Urothelium cell line (cell line): Measurements from ENCODE around the gene SPDYE16.
"Not testable (repeated sequence)": the region's sequence is repeated elsewhere in the genome, so short reads cannot be mapped to it uniquely, and the experiment has no call there.

ENCODE experiments used
- DNase-seq: peaks from one replicate; pipeline ENCODE4 v3.0.0; 2011; ENCODE audit warnings: low spot score, mixed read lengths
- FAIRE-seq: peaks from 2 replicates; lab custom pipeline; 2011; peaks lifted over from hg19 to GRCh38; lab: Jason Lieb, UNC

SPDYE16 gene

DNA sequence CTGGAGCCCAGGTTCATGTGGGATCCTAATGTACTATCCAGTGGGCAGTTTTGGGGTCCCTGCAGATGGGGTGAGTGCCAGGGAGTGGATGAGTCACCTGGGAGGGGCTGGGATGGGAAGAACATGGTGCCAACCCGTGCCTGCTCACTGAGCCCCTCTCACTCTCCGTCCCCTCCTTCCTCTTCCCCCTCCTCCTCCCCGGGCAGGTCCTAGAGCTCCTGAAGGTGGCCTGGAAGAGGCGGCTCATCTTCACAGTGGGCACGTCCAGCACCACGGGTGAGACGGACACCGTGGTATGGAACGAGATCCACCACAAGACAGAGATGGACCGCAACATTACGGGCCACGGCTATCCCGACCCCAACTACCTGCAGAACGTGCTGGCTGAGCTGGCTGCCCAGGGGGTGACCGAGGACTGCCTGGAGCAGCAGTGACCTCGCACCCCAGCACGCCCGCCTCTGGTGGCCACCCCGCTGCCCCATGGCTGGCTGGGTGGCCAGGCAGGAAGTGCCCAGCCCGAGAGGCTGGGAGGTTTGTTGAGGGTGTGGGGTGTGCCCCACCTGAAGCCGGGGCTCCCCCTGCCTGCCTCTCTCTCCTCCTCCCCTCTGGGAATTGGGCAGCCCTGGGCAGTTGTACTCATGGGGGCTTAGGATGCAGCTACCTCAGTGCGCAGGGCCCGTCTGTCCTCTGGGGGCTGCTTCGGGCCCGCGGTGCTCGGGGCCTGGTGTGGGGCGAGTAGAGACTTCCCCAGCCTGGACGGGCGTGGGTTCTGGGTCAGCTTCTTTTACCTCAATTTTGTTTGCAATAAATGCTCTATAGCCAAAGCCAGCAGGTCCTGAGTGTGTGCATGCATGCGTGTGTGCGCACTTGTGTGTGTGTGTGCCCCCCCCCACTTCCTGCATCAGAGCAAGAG, 37.7 kb downstream of the SPDYE16 start:
- DNase-seq (no peak), FAIRE-seq (no peak)

DNA sequence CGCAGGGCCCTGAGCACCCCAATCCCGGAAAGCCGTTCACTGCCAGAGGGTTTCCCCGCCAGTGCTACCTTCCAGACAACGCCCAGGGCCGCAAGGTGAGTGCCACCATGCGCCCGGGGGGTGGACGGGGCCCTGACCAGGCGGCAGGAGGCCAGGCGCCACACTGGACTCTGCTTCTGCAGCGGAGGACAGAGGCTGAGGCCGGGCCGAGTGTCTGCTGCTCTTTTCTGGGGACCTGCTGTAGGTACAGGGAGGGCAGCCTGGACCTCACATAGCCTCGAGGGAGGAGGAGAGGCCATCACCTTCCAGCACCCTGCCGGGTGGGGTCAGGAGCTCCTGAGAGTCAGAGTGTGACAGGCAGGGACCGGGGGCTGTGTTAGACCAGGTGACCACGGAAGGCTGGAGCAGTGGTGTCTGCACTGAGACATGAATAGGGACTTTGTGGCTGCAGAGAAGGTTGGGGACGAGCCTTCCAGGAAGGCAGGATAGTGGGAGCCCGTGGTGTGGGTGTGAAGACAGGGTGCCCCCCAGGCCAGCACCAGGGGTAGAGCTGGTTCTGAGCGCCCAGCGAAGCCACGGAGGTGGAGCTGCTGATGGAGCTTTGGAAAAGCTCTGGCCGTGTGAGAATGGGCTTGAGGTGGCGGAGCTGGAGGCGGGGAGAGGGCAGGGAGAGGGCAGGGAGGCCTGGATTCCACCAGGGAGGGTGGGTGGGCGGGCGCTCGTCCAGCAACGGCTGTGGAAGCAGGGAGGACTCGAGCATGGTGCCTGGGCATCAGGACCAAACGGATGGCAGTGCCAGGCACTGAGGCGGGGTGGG, 38.5 kb downstream of the SPDYE16 start:
- peak; percentile 35 for FAIRE-seq
- not testable (repeated sequence) for DNase-seq

DNA sequence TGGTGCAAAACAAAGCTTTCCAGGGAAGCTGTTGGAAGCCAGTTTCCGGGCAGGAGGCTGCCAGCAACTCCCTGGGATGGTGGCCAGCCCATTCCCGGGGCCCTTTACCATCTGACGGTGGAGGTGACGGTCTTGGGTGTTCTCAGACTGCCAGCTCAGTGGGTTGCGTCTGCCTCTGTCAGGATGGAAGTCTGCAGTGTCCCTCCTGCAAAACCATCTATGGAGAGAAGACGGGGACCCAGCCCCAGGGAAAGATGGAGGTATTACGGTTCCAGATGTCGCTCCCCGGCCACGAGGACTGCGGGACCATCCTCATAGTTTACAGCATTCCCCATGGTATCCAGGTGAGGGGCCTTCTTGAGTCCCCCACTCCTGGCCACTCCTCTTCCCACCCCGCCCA, 39.9 kb downstream of the SPDYE16 start:
- not testable (repeated sequence) for DNase-seq, FAIRE-seq

DNA sequence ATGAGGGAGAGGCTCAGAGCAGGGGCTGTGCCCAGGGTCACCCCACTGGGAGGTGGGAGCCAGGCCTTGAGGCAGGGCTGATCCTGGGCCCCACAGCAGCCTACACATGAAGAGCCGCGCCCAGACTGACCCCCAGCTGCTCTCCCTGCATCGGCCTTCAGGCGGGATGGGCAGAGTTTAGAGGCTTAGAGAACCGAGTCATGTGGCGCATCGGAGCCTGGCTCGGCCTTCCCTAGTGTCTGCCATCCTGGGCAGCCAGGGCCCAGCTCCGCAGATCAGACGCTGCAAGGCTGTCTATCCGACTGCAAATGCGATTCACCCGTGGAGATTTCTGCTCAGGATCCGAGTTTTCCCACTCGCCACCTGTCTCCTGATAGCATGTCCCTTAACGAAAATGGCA, 40.3 kb downstream of the SPDYE16 start:
- not testable (repeated sequence) for DNase-seq, FAIRE-seq

- not testable (repeated sequence) for DNase-seq, FAIRE-seq
Measured at GRCh38 chr7:76502224-76502623, 40.9 kb downstream of the SPDYE16 start.

GRCh38 chr7:76499924-76500241, 43.2 kb downstream of the SPDYE16 start:
- not testable (repeated sequence) for DNase-seq, FAIRE-seq

DNA sequence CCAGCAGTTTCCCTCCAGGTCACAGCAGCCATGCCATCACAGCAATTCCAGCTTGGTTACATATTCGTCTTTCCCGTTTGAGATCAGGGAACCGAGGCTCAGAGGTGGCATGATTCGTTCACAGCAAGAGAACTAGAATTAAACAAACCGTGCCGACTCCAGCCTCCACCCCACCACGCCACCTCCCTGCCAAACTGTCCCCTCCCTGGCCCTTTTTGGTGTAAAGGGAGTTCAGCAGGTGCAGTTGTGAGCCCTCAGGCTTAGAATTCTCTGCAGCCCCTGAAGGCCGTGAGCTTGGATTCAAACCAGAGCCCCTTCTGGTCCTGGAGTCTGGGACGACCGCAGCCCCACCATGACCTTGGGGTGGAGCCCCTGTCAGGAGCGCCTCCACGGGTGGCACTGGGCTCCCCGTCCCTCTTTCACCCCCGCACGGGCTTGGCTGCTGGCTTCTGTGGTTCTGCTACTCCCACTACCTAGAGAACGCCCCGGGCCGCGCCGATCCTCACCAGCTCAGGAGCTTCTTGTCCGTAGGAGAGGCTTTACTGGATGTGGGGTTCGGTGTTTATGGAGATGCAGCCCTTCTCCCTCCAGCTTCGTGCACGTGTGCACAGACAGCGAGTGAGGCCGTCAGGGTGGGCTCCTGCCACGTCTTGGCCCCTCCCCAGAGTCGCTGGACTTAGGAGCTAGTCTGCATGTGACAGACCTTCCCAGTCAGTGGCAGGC, 43.7 kb downstream of the SPDYE16 start:
- not testable (repeated sequence) for FAIRE-seq

GRCh38 chr7:76498583-76499200, 44.4 kb downstream of the SPDYE16 start:
- peak; percentile 93 for FAIRE-seq
- not testable (repeated sequence) for DNase-seq

More for the DNA sequence above, 43.7 kb downstream of the SPDYE16 start:
- not testable (repeated sequence) for DNase-seq

GRCh38 chr7:76497918-76498582, 45.0 kb downstream of the SPDYE16 start:
- not testable (repeated sequence) for FAIRE-seq

GRCh38 chr7:76495717-76496116, 47.4 kb downstream of the SPDYE16 start:
- not testable (repeated sequence) for FAIRE-seq, DNase-seq

More at GRCh38 chr7:76497918-76498582, 45.0 kb downstream of the SPDYE16 start:
- DNase-seq = not testable (repeated sequence)

DNA sequence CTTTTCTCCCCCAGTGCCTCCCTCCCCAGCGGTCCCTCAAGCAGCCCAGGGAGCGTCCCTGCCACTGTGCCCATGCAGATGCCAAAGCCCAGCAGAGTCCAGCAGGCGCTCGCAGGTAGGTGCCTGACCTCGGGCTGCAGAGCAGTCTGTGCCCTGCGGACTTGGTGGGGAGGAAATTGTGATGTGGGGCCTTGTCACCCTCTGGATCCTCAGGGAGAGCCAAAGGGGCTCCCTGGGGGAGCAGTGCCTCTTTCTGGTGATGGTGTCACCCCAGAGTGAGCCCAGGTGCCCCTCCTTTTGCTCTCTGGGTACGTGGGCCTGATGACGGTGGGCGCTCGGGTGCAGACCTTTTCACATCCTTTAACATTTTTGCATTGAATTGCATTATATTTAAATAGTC, 51.0 kb downstream of the SPDYE16 start:
- DNase-seq, FAIRE-seq: not testable (repeated sequence)

DNA sequence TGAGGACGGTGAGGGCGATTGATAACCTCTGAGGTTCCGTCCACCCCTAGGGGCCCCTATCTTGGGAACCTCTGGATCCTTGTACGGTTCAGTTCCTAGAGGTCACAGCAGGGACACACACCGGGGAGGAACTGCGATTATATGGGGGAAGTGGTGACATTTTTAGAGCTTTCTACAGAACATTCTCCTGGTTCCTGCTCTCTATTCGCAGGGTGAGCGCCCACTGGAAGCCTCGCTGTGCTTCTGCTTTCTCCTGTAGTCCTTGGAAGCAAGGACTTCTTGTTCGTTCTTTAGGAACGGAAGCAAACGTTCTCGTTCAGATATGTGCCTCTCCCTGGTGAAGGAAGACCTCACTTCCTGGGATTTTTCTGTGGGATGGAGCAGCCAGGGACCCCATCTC, 55.1 kb downstream of the SPDYE16 start:
- not testable (repeated sequence) for FAIRE-seq, DNase-seq

DNA sequence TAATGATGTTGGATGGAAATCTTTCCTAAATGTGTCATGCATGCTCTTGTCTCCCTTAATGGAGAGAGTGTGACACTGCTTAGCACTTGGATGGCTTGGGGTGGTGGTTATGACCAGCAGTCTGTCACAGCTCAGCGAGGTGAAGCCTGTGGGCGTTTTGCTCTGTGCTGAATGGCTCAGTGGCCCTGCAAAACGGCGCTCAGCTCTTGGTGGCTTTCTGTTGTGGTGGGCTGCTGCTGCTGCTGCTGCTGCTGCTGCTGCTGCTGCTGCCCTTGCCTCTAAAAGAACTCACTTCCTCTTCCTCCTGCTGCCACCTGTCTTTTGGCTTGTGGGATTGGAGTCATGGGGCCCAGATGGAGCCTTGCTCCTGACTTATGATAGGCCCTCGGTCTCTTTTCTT, 56.5 kb downstream of the SPDYE16 start:
- not testable (repeated sequence) for FAIRE-seq, DNase-seq

DNA sequence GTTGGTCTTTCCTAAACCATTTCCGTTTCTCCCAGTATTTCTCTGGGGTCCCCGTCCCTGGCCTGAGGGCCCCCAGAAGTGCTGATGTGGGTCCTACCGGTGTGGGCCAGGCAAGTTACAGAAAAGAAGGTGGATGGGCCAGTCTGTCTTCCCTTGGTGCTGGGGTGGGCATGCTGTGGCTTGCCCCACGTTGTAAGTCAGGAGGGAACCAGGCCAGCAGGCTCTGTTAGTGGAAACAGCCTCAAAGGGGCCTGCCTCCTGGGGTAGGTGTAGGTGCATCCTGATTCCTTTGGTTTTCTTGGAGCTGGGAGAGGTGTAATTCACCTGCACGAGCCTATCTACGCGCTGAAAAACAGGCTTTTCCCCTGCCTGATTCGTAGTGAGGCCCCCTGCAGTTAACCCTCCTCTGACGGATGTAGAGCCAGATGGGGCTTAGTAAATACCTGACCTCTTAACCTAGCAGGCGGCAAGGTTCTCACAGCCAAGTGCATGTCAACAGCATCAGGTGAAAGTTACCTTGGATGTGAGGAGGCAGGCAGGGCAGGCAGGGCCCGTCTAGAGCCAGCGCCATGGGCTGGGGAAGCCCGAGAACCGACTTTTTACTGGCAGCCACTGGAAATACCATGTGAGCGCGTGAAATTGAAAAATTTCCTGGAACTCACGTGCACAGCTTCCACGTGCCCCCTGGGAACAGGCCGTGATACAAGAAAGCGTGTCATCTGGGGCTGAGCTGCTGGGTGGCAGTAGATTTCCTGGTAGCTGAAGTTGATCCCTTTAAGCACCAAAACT, 57.1 kb downstream of the SPDYE16 start:
- not testable (repeated sequence) for DNase-seq, FAIRE-seq

DNA sequence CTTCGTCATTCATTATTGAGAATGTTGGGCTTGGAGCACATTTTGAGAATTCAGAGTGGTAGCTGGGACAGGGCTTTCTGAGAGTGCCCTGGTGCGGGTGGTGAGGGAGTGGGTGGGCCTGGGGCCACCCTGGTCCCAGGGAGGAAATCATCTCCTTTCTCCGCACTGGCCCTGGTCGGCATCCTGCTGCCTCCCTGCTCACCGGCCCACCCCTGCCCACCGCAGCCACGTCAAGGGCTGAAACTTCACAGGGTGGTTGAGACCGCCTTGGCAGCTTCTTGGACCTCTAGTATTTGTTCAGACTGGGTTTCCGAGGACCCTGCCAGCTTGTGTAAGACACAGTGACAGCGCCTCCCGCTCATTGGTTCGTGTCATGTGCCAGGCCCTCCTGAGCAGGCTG, 58.6 kb downstream of the SPDYE16 start:
- FAIRE-seq, DNase-seq: not testable (repeated sequence)

- not testable (repeated sequence) for DNase-seq, FAIRE-seq
Measured at GRCh38 chr7:76483081-76483480, 60.0 kb downstream of the SPDYE16 start.

GRCh38 chr7:76482660-76483059, 60.4 kb downstream of the SPDYE16 start:
- FAIRE-seq, DNase-seq: not testable (repeated sequence)
